SK-N-SH (cell line): ENCODE measurements around the gene KPNB1.

ENCODE experiments used
- CHD2 ChIP-seq: fragments of 150-350 bp; IDR thresholded peaks from 2 replicates; pipeline ENCODE4 v1.6.1; 2018; ENCODE audit warnings: low read length; ENCODE audit not compliant: partially characterized antibody
- CTCF ChIP-seq: fragments of 200-600 bp; sonication (generic); IDR thresholded peaks from 2 replicates; pipeline ENCODE4 v1.6.1; 2017; ENCODE audit warnings: antibody characterized with exemption, mild to moderate bottlenecking, moderate library complexity
- EZH2phosphoT487 ChIP-seq: fragments of 200-600 bp; sonication (generic); IDR thresholded peaks from 2 replicates; pipeline ENCODE4 v1.6.1; 2017; ENCODE audit warnings: low read depth, mixed run types, mild to moderate bottlenecking, antibody characterized with exemption, moderate library complexity, borderline replicate concordance
- MEF2A ChIP-seq: IDR thresholded peaks from 2 replicates; pipeline ENCODE4 v1.4.0; 2012; ENCODE audit warnings: low read depth, borderline replicate concordance
- RAD21 ChIP-seq: IDR thresholded peaks from 2 replicates; pipeline ENCODE4 v1.6.1; 2012; ENCODE audit warnings: mild to moderate bottlenecking, low read length
- USF2 ChIP-seq: fragments of 150-350 bp; IDR thresholded peaks from 2 replicates; pipeline ENCODE4 v1.6.1; 2017; ENCODE audit warnings: antibody characterized with exemption, low read length, low read depth, borderline replicate concordance

GRCh38 chr17:47630614-47631013 lies 19.1 kb upstream of the KPNB1 start:
- TF ChIP-seq CHD2 (no peak), CTCF (no peak), RAD21 (no peak), USF2 (no peak), EZH2phosphoT487 (no peak), MEF2A (no peak)
